ENCODE data around the gene GPATCH8. TPM values are rescaled to one million over a fixed set of nuclear protein-coding genes. Genes with fewer than 3 reads are reported as not detected.

GPATCH8 gene
- total RNA-seq, 4 donors from 2014 or later = 14.5 to 53.1 (median 31.2) TPM

DNA sequence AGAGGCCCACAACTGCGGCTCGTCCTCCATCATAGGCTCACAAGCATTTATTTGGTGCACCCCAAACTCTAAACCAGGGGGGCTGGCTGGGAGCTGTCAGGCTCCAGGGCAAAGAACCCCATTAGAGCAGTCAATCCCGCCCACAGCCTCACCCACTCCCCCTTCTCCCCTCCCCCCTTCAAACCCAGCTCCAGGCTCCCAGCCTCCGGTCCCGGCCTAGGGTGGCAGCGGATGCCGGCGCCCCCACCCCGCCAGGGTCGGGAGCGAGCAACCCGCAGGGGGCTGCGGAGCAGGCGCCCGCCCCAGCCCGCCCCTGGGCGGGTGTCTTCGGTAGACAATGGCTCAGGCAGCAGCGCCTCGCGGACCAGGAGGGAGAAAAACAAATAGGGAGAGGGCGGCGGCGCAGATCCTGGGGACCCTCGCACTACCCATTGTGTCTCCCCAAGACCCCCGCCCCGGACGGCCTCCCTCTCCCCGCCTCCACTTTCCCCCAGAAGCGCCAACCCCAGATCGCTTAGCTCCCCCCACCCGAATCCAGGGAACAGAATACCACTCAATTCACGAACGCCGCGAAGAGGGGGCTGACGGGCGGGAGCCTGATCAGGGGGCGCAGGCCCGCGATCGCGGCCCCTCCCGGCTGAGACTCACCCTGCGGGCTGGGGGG lies 140.1 kb downstream of the GPATCH8 start:
- Histone ChIP-seq H3K27me3 (peaks cover 41% of the 10 kb centered on the region), H3K4me1 (peaks cover 0 to 13% (median 4%) of the 10 kb centered on the region in 4 donors), H3K36me3 (no peaks in the 10 kb centered on the region), H3K4me3 (peak overlapping the region; percentile 52 to 83 (median 63)), H3K9me3 (no peaks in the 10 kb centered on the region), H3K27ac (peak overlapping the region in 1 of 4 donors; percentile 13)
- WGBS, 2 donors (ENCODE audit: low coverage in 1 of 2) = 4% methylated on average over 12 of the region's 45 CpGs; no CpG with 5 or more reads in 1 of the 2 donors
- DNase-seq = no peak
- in situ Hi-C loops (cut with MboI; ENCODE audit: low pct_ligation_motif_present in 1 of 4, low pct_unique_long_range_greater_than_20kb in 1 of 4, low sequenced_read_pairs in 3 of 4) (no loop called here), intact Hi-C loops (cut with DNase I; ENCODE audit: low total_unique reads) (no loop called here)
- TF ChIP-seq, protein P1, sequence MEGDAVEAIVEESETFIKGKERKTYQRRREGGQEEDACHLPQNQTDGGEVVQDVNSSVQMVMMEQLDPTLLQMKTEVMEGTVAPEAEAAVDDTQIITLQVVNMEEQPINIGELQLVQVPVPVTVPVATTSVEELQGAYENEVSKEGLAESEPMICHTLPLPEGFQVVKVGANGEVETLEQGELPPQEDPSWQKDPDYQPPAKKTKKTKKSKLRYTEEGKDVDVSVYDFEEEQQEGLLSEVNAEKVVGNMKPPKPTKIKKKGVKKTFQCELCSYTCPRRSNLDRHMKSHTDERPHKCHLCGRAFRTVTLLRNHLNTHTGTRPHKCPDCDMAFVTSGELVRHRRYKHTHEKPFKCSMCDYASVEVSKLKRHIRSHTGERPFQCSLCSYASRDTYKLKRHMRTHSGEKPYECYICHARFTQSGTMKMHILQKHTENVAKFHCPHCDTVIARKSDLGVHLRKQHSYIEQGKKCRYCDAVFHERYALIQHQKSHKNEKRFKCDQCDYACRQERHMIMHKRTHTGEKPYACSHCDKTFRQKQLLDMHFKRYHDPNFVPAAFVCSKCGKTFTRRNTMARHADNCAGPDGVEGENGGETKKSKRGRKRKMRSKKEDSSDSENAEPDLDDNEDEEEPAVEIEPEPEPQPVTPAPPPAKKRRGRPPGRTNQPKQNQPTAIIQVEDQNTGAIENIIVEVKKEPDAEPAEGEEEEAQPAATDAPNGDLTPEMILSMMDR (IDR thresholded peaks at IDR 0.05) = no peak
- TF ChIP-seq POLR2A (IDR thresholded peaks at IDR 0.05) (no peak), POLR2AphosphoS5 (IDR thresholded peaks at IDR 0.05) (no peak), EP300 (IDR thresholded peaks at IDR 0.05; ENCODE audit: low read depth) (no peak)

DNA sequence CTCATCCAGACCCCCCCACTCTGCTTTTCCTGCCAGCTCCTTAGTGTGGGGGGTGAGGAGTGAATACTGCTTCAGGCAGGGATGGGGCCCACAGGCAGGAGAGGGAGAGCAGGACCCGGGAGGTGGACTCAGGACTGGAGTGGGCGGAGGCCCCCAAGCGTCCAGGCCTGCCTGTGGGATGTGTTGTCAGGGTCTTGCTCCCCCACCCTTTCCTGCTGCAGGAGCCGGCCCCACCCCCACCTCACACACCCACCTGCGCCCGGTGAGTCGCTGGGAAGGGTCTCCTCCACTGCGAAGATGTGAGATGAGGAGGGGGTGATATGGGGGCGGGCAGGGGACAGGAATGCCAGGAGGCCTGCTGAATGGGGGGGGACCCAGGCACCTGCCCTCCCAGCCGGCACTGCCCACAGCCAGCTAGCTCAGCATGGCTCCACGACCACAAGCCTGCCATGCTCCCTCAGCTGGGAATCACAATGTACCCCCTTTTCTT lies 140.7 kb downstream of the GPATCH8 start:
- Histone ChIP-seq H3K9me3 (no peaks in the 10 kb centered on the region), H3K27ac (no peak overlapping the region), H3K4me3 (peak overlapping the region in 1 of 4 donors; percentile 83), H3K4me1 (peaks cover 0 to 13% (median 4%) of the 10 kb centered on the region in 4 donors), H3K27me3 (peaks cover 38% of the 10 kb centered on the region), H3K36me3 (no peaks in the 10 kb centered on the region)
- no peak for DNase-seq
- TF ChIP-seq POLR2A (IDR thresholded peaks at IDR 0.05) = no peak
- TF ChIP-seq, protein P1 (IDR thresholded peaks at IDR 0.05) = no peak
- no peak for TF ChIP-seq EP300 (IDR thresholded peaks at IDR 0.05; ENCODE audit: low read depth)
- TF ChIP-seq POLR2AphosphoS5 (IDR thresholded peaks at IDR 0.05) = no peak
- intact Hi-C loops (cut with DNase I; ENCODE audit: low total_unique reads) (no loop called here), in situ Hi-C loops (cut with MboI; ENCODE audit: low pct_ligation_motif_present in 1 of 4, low pct_unique_long_range_greater_than_20kb in 1 of 4, low sequenced_read_pairs in 3 of 4) (no loop called here)
- 38% methylated on average over 3 of the region's 11 CpGs; no CpG with 5 or more reads in 1 of the 2 donors for WGBS, 2 donors (ENCODE audit: low coverage in 1 of 2)

DNA sequence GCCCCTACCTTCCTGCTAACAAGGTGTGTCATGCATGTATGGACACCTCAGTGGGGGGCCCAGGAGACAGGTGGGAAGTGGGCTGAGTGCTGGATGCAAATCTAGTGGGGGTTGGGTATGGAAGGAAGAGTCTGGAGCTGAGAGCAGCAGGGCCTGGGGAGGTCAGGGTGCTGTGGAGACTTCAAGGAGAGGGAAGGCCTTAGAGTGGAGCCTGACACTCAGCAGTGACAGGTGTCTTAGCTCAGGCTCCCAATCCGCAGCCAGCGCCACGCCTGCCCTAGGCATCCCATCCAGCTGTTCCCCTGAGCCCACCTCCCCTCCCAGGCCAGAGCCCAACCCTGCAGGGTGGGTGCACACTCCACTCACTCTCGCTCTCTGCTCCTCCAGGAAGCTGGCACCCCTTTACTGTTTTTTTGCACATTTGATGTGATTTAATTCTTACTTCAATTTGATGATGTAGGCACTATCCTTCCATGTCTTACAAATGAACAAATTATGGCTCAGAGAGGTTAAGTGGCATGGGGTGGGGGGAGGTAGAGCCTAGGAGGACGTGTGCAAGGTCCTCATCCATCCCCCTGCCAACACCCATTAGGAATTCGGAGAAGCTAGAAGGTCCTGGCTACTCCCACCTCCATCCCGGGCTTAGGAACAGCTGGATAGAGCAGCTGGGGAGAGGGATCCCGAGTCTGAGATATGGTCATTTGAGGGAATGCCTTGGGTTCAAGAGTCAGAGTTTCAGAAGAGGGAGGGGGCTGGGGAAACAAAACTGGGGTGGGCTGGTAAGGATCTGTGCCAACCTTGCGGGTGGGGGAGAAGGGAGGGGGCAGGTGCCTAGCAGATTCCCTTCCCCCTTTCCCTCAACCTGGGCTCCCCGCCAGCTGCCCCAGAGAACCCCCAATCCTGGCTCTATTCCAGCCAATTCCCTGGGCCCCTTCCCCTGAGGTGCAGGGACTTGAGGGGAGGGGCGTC lies 141.6 kb downstream of the GPATCH8 start:
- WGBS, 2 donors (ENCODE audit: low coverage in 1 of 2) = 37 to 44% methylated on average over 2 to 10 of the region's 11 CpGs

More for the DNA sequence above, 141.6 kb downstream of the GPATCH8 start:
- Histone ChIP-seq H3K36me3 (no peaks in the 10 kb centered on the region), H3K27me3 (peaks cover 33% of the 10 kb centered on the region), H3K4me3 (no peak overlapping the region), H3K9me3 (no peaks in the 10 kb centered on the region), H3K4me1 (peaks cover 0 to 13% (median 4%) of the 10 kb centered on the region in 4 donors), H3K27ac (no peak overlapping the region)
- no peak for TF ChIP-seq POLR2AphosphoS5 (IDR thresholded peaks at IDR 0.05)
- no peak for TF ChIP-seq POLR2A (IDR thresholded peaks at IDR 0.05)
- no peak for TF ChIP-seq EP300 (IDR thresholded peaks at IDR 0.05; ENCODE audit: low read depth)
- TF ChIP-seq, protein P1 (IDR thresholded peaks at IDR 0.05) = no peak
- in situ Hi-C loops (cut with MboI; ENCODE audit: low pct_ligation_motif_present in 1 of 4, low pct_unique_long_range_greater_than_20kb in 1 of 4, low sequenced_read_pairs in 3 of 4) (no loop called here), intact Hi-C loops (cut with DNase I; ENCODE audit: low total_unique reads) (no loop called here)
- no peak for DNase-seq

Data from transverse colon (tissue), 4 donors.